Measurements from ENCODE around the gene DENND1A. TPM values are rescaled to one million over a fixed set of nuclear protein-coding genes. Genes with fewer than 3 reads are reported as not detected.

Gene DENND1A
- total RNA-seq, 6 experiments from 2014 or later: 13.9 to 22.6 (median 16.3) TPM

DNA sequence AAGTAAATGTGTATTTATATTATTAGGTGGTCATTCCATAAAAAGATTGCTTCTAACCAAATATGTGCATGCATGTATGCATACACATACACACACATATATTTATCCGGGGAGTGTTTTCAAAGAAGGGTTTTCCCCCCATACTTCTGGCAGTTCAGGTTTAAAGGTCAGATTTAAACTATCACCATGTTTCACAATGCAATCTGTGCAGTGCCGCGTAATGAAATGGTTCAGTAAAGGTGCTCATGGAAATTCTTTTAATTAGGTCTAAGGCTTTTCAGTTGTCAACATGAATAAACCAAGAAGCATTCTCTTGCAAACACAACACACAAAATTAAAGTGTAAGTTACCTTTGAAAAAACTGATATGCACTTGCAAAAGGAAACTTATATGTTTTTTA is 362.9 kb downstream of the DENND1A start:
- Histone ChIP-seq H3K27me3 (no peaks in the 10 kb centered on the region), H3K4me1 (no peaks in the 10 kb centered on the region), H3K9me3 (no peaks in the 10 kb centered on the region), H3K36me3 (no peaks in the 10 kb centered on the region), H3K4me3 (no peak overlapping the region), H3K27ac (no peak overlapping the region)
- intact Hi-C loops (cut with DNase I): no loop called here
- DNase-seq (no peak), ATAC-seq (no peak)
- no peak for TF ChIP-seq POLR2A (IDR thresholded peaks at IDR 0.05)
- TF ChIP-seq, protein P1, sequence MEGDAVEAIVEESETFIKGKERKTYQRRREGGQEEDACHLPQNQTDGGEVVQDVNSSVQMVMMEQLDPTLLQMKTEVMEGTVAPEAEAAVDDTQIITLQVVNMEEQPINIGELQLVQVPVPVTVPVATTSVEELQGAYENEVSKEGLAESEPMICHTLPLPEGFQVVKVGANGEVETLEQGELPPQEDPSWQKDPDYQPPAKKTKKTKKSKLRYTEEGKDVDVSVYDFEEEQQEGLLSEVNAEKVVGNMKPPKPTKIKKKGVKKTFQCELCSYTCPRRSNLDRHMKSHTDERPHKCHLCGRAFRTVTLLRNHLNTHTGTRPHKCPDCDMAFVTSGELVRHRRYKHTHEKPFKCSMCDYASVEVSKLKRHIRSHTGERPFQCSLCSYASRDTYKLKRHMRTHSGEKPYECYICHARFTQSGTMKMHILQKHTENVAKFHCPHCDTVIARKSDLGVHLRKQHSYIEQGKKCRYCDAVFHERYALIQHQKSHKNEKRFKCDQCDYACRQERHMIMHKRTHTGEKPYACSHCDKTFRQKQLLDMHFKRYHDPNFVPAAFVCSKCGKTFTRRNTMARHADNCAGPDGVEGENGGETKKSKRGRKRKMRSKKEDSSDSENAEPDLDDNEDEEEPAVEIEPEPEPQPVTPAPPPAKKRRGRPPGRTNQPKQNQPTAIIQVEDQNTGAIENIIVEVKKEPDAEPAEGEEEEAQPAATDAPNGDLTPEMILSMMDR (IDR thresholded peaks at IDR 0.05): no peak
- 78% methylated on average over 3 of the region's 3 CpGs for WGBS (ENCODE audit: insufficient coverage, low coverage, low lambda C conversion rate, missing lambda C conversion rate)

DNA sequence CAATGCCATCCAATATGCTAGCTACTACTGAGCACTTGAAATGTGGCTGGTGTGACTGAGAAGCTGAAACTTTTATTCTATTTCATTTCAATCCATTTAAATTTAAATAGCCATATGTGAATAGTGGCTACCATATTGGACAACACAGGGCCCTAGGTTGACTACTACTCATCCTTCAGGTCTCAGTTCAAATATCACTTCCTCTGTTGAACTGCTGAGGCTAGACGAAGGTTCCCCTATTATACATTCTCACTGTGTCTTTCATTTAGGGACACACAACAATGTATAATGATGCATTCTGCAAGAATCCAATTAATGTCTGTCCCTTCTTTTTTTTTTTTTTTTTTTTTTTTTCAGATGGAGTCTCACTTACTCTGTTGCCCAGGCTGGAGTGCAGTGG is 365.3 kb downstream of the DENND1A start:
- H3K27me3 ChIP-seq: no peaks in the 10 kb centered on the region
- H3K4me3 ChIP-seq: no peak overlapping the region
- H3K4me1 ChIP-seq: no peaks in the 10 kb centered on the region
- TF ChIP-seq, protein P1 (IDR thresholded peaks at IDR 0.05): no peak
- TF ChIP-seq POLR2A (IDR thresholded peaks at IDR 0.05): no peak
- WGBS (ENCODE audit: insufficient coverage, low coverage, low lambda C conversion rate, missing lambda C conversion rate): 91% methylated on average over 1 of the region's 1 CpG
- no peak for ATAC-seq
- no peaks in the 10 kb centered on the region for H3K36me3 ChIP-seq
- no peak for DNase-seq
- no peaks in the 10 kb centered on the region for H3K9me3 ChIP-seq
- H3K27ac ChIP-seq: no peak overlapping the region
- intact Hi-C loops (cut with DNase I): no loop called here

DNA sequence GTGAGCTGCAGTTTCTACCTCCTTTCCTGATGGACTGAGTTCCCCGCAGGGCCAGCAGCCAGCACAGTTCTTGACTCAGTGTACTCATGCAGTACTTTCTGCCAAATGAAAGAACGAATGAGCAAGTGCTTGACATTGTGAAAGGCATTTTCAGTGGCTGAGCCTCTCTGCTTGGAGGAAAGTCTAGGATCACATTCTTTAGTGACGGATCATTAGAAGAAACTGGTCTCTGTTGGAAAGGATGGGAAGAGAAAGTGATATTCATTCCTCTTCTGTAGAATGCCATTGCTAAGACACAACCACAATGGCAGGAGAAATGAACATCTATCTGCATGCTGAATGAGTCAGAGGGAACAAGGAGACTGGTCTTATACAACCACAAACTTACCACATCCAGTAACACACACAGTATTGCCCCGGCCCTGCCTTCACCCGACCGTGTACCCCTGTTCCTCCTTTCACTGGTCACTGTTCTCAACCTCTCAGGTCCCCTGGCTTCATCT is 367.0 kb downstream of the DENND1A start:
- no peaks in the 10 kb centered on the region for H3K4me1 ChIP-seq
- no peak overlapping the region for H3K27ac ChIP-seq
- intact Hi-C loops (cut with DNase I): no loop called here
- H3K4me3 ChIP-seq: no peak overlapping the region
- ATAC-seq: no peak
- H3K9me3 ChIP-seq: no peaks in the 10 kb centered on the region
- H3K36me3 ChIP-seq: no peaks in the 10 kb centered on the region
- WGBS (ENCODE audit: insufficient coverage, low coverage, low lambda C conversion rate, missing lambda C conversion rate): 73% methylated on average over 5 of the region's 6 CpGs
- no peak for TF ChIP-seq POLR2A (IDR thresholded peaks at IDR 0.05)
- TF ChIP-seq, protein P1 (IDR thresholded peaks at IDR 0.05): no peak
- no peak for DNase-seq
- H3K27me3 ChIP-seq: no peaks in the 10 kb centered on the region

DNA sequence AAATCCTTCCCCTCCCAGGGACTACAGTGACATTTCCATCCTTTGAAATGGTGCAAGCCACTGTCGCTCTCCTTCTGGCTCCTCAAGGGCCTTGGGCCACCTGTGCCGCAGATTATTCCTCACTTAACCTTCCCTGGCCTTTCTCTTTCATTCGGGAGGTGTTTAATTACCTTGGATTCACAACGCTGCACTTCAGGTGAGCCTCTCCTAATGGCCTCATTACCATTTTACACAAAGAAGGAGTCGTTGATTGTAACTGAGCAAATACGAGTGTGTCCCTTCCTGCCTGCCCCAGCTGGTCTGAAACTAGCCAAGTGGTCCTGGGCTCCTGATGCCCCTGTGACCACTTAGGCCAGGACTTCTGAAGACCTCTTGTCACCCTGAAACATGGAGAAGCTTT is 368.9 kb downstream of the DENND1A start:
- H3K27ac ChIP-seq: no peak overlapping the region
- intact Hi-C loops (cut with DNase I): no loop called here
- TF ChIP-seq POLR2A (IDR thresholded peaks at IDR 0.05): no peak
- TF ChIP-seq, protein P1 (IDR thresholded peaks at IDR 0.05): no peak
- no peak overlapping the region for H3K4me3 ChIP-seq
- H3K4me1 ChIP-seq: no peaks in the 10 kb centered on the region
- peaks cover 0 to 12% (median 0%) of the 10 kb centered on the region in 4 donors for H3K36me3 ChIP-seq
- ATAC-seq: no peak
- no peaks in the 10 kb centered on the region for H3K27me3 ChIP-seq
- no peaks in the 10 kb centered on the region for H3K9me3 ChIP-seq
- DNase-seq: no peak
- 93% methylated on average over 6 of the region's 6 CpGs for WGBS (ENCODE audit: insufficient coverage, low coverage, low lambda C conversion rate, missing lambda C conversion rate)

Measured in right lobe of liver (tissue), 6 donors.